Ovary (tissue), 9 donors: ENCODE results near the gene GOLGA2. TPM values are rescaled to one million over a fixed set of nuclear protein-coding genes. Genes with fewer than 3 reads are reported as not detected.

ENCODE experiments used
- DNase-seq, 5 donors: peaks; one replicate each; pipeline ENCODE4 v3.0.0-alpha.2; 2019 to 2020
- H3K27ac ChIP-seq, 2 donors: fragments of 200-600 bp; one replicate each; pipeline versions ENCODE4 v1.5.1 to v1.8.0; 2019 to 2022
- H3K27me3 ChIP-seq: fragments of 200-600 bp; one replicate; pipeline ENCODE4 v1.8.0; 2022
- H3K36me3 ChIP-seq: fragments of 200-600 bp; sonication (generic); one replicate; pipeline ENCODE4 v1.5.1; 2019
- H3K4me1 ChIP-seq: one replicate; pipeline ENCODE4 v1.8.1; 2013; ENCODE audit warnings: mild to moderate bottlenecking, moderate library complexity; ENCODE audit not compliant: insufficient read depth
- H3K4me3 ChIP-seq: fragments of 200-600 bp; sonication (generic); one replicate; pipeline ENCODE4 v1.5.1; 2017
- H3K9me3 ChIP-seq, 2 donors: fragments of 200-600 bp in 1 of 2; sonication (generic) in 1 of 2; one replicate each; pipeline versions ENCODE4 v1.5.1 to v1.8.1; 2013 to 2019; ENCODE audit warnings: mild to moderate bottlenecking in 1 of 2, moderate library complexity in 1 of 2
- EP300 ChIP-seq: sonication (generic); formaldehyde crosslinking; IDR thresholded peaks from one replicate; pipeline ENCODE4 v1.6.1; 2017; ENCODE audit warnings: antibody characterized with exemption
- POLR2A ChIP-seq: fragments of 450-650 bp; IDR thresholded peaks from one replicate; pipeline ENCODE4 v1.6.1; 2017; ENCODE audit warnings: antibody characterized with exemption, mild to moderate bottlenecking, moderate library complexity
- WGBS, 3 donors: extraction: QIAGEN DNeasy Blood & Tissue Kit in 1 of 3; methylation state at CpG; one replicate each; pipeline versions ENCODE4 v1.1.5 to v1.1.7; 2013 to 2017; 5-methylcytosine and 5-hydroxymethylcytosine counted together
- intact Hi-C, 4 donors: fragments of 100-400 bp; cut with DNase I; formaldehyde crosslinking; loops; one replicate each; pipeline versions ENCODE4 v1.11.0 to v1.15.1; 2022 to 2023
- polyA plus RNA-seq, 2 donors: library from polyadenylated mRNA; stranded (reverse); fragments of 200-250 nt in 1 of 2; fragments of 350-450 nt in 1 of 2; fragmentation: Illumina TruSeq in 1 of 2; extraction: RNeasy Lipid Tissue Mini Kit (QIAGEN cat#74804) in 1 of 2; gene quantifications; one replicate each; pipeline ENCODE4 v1.2.3, GENCODE V29; 2013 to 2014
- total RNA-seq, 7 donors: library from RNA; depleted of rRNA in 2 of 7; stranded (reverse); fragments of >200 nt in 2 of 7; fragmentation: NEBNext Ultra II Directional in 3 of 7; extraction: Animal tissue kit (Norgen Biotek cat#: 25700) in 3 of 7; gene quantifications; one replicate each; pipeline versions ENCODE4 v1.1.0 to v1.2.4, GENCODE V29; 2016 to 2023
- TF ChIP-seq, protein P1 (sequence below), 3 donors: fragments of 450-650 bp in 2 of 3; fragments of 200-600 bp in 1 of 3; IDR thresholded peaks; one replicate each; pipeline versions ENCODE4 v1.5.1 to v1.8.0; 2016 to 2022; ENCODE audit warnings: antibody characterized with exemption in 3 of 3, mild to moderate bottlenecking in 1 of 3
- donor health status: DM: no; HTN: no; CAD: no; lungs with moderate emphysema.
- donor health status: DM: no; HTN: no; CAD: no.
- donor health status: Bipolar disorder and iron deficiency.
- donor health status: DM: yes; HTN: yes; CAD: no.
- donor health status: DM: no; HTN: no; CAD: no.
- donor health status: DM: yes; HTN: yes; CAD: no.

Gene GOLGA2
- total and polyA plus RNA-seq, 9 donors: 53.2 to 117 (median 107) TPM

DNA sequence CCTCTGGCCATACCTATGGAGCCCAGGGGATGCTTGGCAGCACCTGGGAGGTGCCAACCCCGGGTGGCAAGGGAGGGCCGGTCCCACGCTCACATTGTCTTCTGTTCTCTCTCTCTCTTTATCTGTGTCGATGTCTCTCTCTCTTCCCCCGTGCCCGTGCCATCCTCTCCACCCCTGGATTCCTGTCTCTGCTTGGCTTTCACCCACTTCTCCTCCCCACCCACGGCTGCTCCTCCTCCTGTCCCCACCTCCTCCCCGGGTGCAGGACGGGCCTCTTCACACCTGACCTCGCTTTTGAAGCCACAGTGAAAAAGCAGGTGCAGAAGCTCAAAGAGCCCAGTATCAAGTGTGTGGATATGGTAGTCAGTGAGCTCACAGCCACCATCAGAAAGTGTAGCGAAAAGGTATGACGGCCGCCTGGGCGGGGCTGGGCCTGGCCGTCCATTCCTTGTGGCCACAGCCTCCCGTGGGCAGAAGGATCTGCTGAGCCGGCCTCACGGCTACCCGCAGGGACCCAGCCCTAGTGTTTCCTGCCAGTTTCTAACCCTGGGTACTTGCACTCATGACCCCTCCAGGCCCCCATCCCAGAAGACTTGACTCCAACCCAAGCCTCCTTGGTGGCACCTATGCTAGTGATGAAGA, 49.9 kb downstream of the GOLGA2 start:
- Histone ChIP-seq H3K27ac (no peak overlapping the region), H3K9me3 (no peaks in the 10 kb centered on the region), H3K27me3 (no peaks in the 10 kb centered on the region), H3K4me3 (no peak overlapping the region), H3K36me3 (no peaks in the 10 kb centered on the region), H3K4me1 (no peaks in the 10 kb centered on the region)
- intact Hi-C loops: no loop called here
- TF ChIP-seq EP300 (no peak), POLR2A (no peak)
- WGBS, 3 donors: 78 to 80% (median 78%) methylated on average over 19 of the region's 19 CpGs
- DNase-seq: no peak

DNA sequence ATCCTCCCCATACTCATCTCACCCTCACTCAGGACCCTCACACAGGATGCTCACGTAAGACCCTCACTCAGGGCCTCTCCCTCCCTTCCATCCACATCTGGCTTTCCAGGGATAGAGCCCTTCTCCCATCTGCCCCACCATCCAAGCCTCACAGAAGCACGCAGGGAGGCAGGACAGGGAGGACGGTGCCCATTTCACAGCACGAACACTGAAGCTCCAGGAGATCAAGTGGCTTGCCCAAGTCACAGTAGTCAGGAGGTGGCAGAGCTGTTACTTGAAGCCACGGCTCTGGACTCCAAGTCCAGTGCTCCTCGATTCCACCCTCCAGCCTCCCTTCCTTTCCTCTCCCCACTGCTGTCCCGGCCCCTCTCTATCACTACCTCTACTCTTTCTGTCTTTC, 50.9 kb downstream of the GOLGA2 start:
- intact Hi-C loops: no loop called here
- 91 to 93% (median 92%) methylated on average over 7 of the region's 7 CpGs for WGBS, 3 donors
- DNase-seq: no peak
- H3K36me3 ChIP-seq: no peaks in the 10 kb centered on the region
- H3K4me1 ChIP-seq: no peaks in the 10 kb centered on the region
- no peak overlapping the region for H3K27ac ChIP-seq
- TF ChIP-seq EP300 (no peak), POLR2A (no peak)
- TF ChIP-seq, protein P1, sequence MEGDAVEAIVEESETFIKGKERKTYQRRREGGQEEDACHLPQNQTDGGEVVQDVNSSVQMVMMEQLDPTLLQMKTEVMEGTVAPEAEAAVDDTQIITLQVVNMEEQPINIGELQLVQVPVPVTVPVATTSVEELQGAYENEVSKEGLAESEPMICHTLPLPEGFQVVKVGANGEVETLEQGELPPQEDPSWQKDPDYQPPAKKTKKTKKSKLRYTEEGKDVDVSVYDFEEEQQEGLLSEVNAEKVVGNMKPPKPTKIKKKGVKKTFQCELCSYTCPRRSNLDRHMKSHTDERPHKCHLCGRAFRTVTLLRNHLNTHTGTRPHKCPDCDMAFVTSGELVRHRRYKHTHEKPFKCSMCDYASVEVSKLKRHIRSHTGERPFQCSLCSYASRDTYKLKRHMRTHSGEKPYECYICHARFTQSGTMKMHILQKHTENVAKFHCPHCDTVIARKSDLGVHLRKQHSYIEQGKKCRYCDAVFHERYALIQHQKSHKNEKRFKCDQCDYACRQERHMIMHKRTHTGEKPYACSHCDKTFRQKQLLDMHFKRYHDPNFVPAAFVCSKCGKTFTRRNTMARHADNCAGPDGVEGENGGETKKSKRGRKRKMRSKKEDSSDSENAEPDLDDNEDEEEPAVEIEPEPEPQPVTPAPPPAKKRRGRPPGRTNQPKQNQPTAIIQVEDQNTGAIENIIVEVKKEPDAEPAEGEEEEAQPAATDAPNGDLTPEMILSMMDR (IDR thresholded peaks at IDR 0.05): no peak
- no peaks in the 10 kb centered on the region for H3K9me3 ChIP-seq
- H3K4me3 ChIP-seq: no peak overlapping the region
- no peaks in the 10 kb centered on the region for H3K27me3 ChIP-seq

DNA sequence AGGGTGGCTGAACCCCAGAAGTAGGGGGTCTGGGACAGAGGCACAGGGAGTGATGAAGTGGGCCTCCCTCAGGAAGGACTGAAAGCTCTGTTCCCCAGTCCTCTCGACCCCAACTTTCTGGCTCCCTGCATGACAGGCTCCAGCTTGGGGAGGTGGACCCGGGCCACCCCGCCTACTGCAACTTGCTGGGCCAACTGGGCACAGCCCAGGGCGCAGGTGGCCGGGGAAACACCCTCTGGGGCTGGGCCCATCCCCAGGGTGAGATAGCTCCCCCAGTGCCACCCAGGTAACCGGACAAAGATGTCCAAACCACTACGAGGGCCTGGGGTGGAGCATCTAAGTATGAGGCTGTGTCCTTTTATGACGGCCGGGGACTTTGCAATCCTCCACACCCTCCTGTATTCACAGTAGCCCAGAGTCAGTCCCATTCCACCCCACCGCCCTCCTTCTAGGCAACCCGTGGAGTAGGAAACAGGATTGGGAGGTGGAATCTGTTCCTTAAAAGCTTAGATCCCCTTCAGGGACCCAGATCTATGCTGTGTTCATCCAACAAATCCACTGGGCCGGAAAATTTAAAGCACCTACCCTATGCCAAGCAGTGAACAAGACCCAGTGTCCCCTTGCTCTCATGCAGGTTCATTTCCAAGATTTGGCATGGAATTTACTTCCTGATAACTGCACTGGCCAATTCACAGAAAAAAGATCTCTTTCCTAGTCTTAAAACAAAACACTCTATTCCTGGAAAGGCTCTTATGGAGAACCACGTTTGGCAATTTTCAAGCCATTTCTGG, 52.7 kb downstream of the GOLGA2 start:
- no peak for DNase-seq
- intact Hi-C loops: no loop called here
- H3K36me3 ChIP-seq: no peaks in the 10 kb centered on the region
- H3K27ac ChIP-seq: no peak overlapping the region
- WGBS, 3 donors: 86 to 89% (median 86%) methylated on average over 13 of the region's 13 CpGs
- TF ChIP-seq EP300: no peak
- H3K27me3 ChIP-seq: no peaks in the 10 kb centered on the region
- H3K4me3 ChIP-seq: no peak overlapping the region
- no peaks in the 10 kb centered on the region for H3K9me3 ChIP-seq
- peaks cover 3% of the 10 kb centered on the region for H3K4me1 ChIP-seq

DNA sequence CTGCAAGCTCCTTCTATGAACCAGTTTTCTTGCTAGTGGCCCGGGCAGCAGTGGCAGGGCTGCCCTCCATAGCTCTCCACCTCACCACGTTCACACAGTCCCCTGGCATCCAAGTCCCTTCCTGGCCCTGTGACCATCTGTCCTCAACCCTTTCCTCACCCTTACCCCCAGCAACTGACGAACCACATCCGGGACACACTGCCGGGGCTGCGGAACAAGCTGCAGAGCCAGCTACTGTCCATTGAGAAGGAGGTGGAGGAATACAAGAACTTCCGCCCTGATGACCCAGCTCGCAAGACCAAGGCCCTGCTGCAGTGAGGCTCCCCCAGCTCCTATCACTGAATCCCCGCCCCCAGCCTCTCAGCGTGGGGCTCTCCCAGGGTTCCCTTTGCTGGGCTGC, 53.8 kb downstream of the GOLGA2 start:
- intact Hi-C loops: no loop called here
- Histone ChIP-seq H3K27me3 (no peaks in the 10 kb centered on the region), H3K9me3 (no peaks in the 10 kb centered on the region), H3K4me1 (peaks cover 3% of the 10 kb centered on the region), H3K36me3 (no peaks in the 10 kb centered on the region), H3K4me3 (no peak overlapping the region), H3K27ac (no peak overlapping the region)
- TF ChIP-seq POLR2A: no peak
- TF ChIP-seq, protein P1 (IDR thresholded peaks at IDR 0.05): no peak
- 78 to 82% (median 80%) methylated on average over 10 of the region's 10 CpGs for WGBS, 3 donors
- no peak for DNase-seq

DNA sequence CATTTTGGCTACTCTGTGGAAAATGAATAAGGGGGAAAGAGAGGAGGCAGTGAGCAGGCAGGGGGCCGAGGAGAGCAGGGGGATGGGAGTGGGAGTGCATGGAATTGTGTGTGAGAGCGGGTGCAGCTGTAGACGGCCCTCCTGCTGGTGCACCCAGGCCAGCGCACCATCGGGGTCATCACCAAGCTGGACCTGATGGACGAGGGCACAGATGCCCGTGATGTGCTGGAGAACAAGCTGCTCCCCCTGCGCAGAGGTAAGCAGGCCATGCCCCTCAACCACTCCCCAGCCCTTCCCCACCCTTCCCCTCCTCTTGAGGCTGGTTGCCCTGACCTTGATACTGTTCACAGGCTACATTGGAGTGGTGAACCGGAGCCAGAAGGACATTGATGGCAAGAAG, 56.0 kb downstream of the GOLGA2 start:
- H3K4me3 ChIP-seq: no peak overlapping the region
- no peaks in the 10 kb centered on the region for H3K9me3 ChIP-seq
- 70 to 83% (median 72%) methylated on average over 9 of the region's 9 CpGs for whole genome bisulfite sequencing, 3 donors
- TF ChIP-seq EP300 (no peak), POLR2A (no peak)
- TF ChIP-seq, protein P1 (IDR thresholded peaks at IDR 0.05): no peak
- H3K4me1 ChIP-seq: peaks cover 3% of the 10 kb centered on the region
- no peak overlapping the region for H3K27ac ChIP-seq
- DNase-seq: no peak
- intact Hi-C loops: no loop called here
- H3K36me3 ChIP-seq: no peaks in the 10 kb centered on the region
- H3K27me3 ChIP-seq: no peaks in the 10 kb centered on the region
